ENCODE data around the gene PRDM16.

- TF ChIP-seq CTCF (IDR thresholded peaks at IDR 0.05): no peak
- no peak for TF ChIP-seq POLR2A (IDR thresholded peaks at IDR 0.05)
These were observed 166.0 kb downstream of the PRDM16 start for GRCh38 chr1:3234956-3235355.
